Keratinocyte (primary cell): ENCODE data around the gene CCDC54.

Source experiments
- CTCF ChIP-seq, 3 experiments: IDR thresholded peaks in 1 of 3; conservative IDR thresholded peaks in 1 of 3; optimal IDR thresholded peaks in 1 of 3; 2 replicates in 2 of 3; 3 replicates in 1 of 3; pipeline versions ENCODE3 to v1.5.1; 2011; ENCODE audit warnings: low read length in 3 of 3, mild to moderate bottlenecking in 3 of 3, moderate library complexity in 2 of 3, control low read depth in 1 of 3, inconsistent platforms in 1 of 3; ENCODE audit not compliant: insufficient read depth in 2 of 3; ENCODE audit errors: extremely low read depth in 1 of 3
- EZH2 ChIP-seq: IDR thresholded peaks from one replicate; pipeline ENCODE4 v1.6.1; 2012; ENCODE audit warnings: inconsistent platforms, mild to moderate bottlenecking, low read length, moderate library complexity

DNA sequence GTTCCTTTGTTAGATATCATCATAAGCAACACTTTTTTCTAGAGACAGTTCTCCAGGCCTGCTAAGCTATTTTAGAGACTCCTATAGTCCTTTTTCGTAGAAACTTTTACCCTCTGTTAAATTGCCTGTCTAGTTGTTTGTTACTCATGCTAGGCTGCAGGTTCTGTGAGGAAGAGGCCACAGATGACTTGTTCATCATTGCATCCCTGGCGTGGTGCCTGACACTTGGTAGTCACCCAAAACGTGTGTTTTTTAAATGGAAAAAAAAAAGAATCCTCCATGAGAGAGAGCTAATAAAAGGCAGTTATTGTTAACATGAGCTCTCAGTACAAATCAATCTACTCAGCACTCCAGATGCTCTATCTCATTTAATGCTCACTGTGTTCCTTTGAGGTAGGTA lies 35.1 kb downstream of the CCDC54 start:
- no peak for TF ChIP-seq CTCF (optimal IDR thresholded peaks at IDR 0.05 in 1 of 3, IDR thresholded peaks at IDR 0.05 in 1 of 3, conservative IDR thresholded peaks at IDR 0.05 in 1 of 3; ENCODE audit: extremely low read depth in 1 of 3, insufficient read depth in 2 of 3, low read length in 3 of 3)
- TF ChIP-seq EZH2 = no peak
